Activated CD8-positive, alpha-beta memory T cell treated with anti-CD3 and anti-CD28 coated beads for 4 hours (primary cell): ENCODE measurements around the gene PLIN3.
"Not testable (repeated sequence)": the region's sequence is repeated elsewhere in the genome, so short reads cannot be mapped to it uniquely, and the experiment has no call there.

Experiments used
- DNase-seq, 2 donors: peaks; one replicate each; pipeline ENCODE4 v3.0.0-alpha.2; 2020; ENCODE audit warnings: low read depth in 2 of 2

PLIN3 gene

GRCh38 chr19:4811328-4812131 is 55.9 kb downstream of the PLIN3 start:
- DNase-seq: peak; percentile 69 to 79

GRCh38 chr19:4807188-4807587 is 60.3 kb downstream of the PLIN3 start:
- DNase-seq: no peak

GRCh38 chr19:4806384-4806783 is 61.1 kb downstream of the PLIN3 start:
- no peak for DNase-seq

GRCh38 chr19:4805140-4805539 is 62.3 kb downstream of the PLIN3 start:
- not testable (repeated sequence) for DNase-seq

- peak; percentile 25 to 38 for DNase-seq
Observed at GRCh38 chr19:4803736-4804695, 63.5 kb downstream of the PLIN3 start.

- DNase-seq: no peak
Observed at GRCh38 chr19:4802711-4803110, 64.8 kb downstream of the PLIN3 start.

GRCh38 chr19:4801085-4801619 is 66.3 kb downstream of the PLIN3 start:
- no peak for DNase-seq

GRCh38 chr19:4800591-4801081 is 66.8 kb downstream of the PLIN3 start:
- DNase-seq: no peak

GRCh38 chr19:4795400-4795799 is 72.1 kb downstream of the PLIN3 start:
- no peak for DNase-seq

GRCh38 chr19:4794971-4795370 is 72.5 kb downstream of the PLIN3 start:
- no peak for DNase-seq

- DNase-seq: not testable (repeated sequence)
Observed at GRCh38 chr19:4793278-4793677, 74.2 kb downstream of the PLIN3 start.

- not testable (repeated sequence) for DNase-seq
Observed at GRCh38 chr19:4792866-4793195, 74.6 kb downstream of the PLIN3 start.

GRCh38 chr19:4792019-4792865 is 75.2 kb downstream of the PLIN3 start:
- DNase-seq: not testable (repeated sequence)

- DNase-seq: peak; percentile 97 to 99
Observed at GRCh38 chr19:4791183-4792018, 76.1 kb downstream of the PLIN3 start, which contains the start of gene FEM1A. TSS of gene FEM1A (plus strand) at chr19:4791734. CDS start at chr19:4791855, 121 bp downstream.
